GM19372 (cell line): ENCODE data around the gene PTGDR2.

ENCODE experiments used
- ATAC-seq: cut with Tn5 transposase; IDR thresholded peaks from one replicate; pipeline ENCODE4 v1.9.1; 2021; ENCODE audit warnings: mild to moderate bottlenecking, low read depth, moderate library complexity; ENCODE audit not compliant: unreplicated experiment

Gene PTGDR2

DNA sequence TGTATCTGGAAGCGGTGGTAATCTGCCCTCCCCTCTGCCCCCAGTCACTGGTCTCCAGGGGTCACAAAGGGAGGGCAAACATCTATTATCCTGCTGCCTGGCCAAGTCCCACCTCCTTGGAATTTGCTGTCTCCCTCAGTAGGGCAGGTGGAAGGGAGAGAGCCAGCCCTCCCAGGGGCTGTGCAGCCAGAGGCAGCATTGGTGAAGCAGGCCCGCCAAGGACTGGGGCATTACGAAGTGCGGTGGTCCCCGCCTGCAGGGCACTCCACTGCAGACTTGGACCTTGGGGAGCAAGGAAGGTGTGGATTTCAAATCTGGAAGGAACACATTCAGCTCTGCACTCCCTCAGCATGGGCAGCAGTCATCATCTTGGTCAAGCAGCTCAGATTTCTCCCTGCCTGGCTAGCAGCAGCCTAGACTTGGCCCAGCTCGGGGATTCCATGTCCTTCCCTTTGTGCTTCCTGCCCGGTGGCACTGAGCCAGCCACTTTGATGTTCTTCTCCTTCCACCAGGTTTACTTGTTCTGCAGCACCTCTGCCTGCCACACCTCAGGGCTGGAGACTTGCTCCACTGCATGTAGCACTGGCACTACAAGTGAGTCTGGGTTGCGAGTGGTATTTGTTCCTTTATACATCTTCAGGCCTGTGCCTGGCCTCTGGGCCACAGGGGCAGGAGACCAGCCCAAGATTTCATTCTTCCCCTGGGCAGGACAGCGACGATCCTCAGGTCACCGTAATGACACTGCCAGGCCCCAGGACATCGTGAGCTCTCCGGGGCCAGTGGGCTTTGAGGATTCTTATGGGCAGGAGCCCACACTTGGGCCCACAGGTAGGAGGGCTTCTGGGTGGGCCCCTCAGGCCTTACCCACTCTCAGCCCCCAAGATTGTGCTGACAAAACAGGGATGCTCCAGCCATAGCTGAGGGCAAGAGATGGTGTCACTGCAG lies 18.9 kb upstream of the PTGDR2 start:
- ATAC-seq, result no peak

DNA sequence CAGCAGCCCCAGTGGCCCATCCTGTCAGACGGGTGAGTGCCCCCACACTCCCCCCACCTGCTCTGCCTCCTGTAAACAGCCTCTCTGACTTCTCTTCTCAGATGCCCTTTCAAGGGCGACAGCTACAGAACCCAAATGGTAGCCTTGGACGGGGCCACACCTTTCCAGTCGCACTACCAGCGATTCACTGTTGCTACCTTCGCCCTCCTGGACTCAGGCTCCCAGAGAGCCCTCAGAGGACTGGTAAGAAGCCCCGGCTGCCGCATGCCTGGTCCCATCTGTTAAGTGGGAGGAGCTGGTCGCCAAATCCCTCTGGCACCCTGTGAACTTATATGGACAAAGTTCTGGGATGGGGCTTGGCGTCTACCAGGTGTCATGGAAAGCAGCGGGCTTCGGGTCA lies 17.8 kb upstream of the PTGDR2 start:
- ATAC-seq, result no peak

DNA sequence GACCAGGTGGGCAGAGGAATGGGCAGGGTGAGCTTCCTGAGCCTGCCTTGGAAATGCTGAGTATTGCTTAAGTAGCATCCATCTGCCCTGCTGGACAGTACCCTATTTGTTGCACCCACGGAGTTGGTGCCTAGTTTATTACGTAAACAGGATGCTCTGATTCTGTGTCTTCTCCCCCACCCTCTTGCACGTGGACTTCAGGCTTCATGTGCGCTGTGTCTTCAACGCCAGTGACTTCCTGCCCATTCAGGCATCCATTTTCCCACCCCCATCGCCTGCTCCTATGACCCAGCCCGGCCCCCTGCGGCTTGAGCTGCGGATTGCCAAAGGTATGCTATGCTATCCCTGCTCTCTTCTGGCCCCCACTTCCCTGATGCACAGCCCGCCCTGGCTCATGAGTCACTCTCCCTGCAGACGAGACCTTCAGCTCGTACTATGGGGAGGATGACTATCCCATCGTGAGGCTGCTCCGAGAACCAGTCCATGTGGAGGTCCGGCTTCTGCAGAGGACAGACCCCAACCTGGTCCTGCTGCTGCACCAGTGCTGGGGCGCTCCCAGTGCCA lies 17.3 kb upstream of the PTGDR2 start:
- no peak for ATAC-seq

DNA sequence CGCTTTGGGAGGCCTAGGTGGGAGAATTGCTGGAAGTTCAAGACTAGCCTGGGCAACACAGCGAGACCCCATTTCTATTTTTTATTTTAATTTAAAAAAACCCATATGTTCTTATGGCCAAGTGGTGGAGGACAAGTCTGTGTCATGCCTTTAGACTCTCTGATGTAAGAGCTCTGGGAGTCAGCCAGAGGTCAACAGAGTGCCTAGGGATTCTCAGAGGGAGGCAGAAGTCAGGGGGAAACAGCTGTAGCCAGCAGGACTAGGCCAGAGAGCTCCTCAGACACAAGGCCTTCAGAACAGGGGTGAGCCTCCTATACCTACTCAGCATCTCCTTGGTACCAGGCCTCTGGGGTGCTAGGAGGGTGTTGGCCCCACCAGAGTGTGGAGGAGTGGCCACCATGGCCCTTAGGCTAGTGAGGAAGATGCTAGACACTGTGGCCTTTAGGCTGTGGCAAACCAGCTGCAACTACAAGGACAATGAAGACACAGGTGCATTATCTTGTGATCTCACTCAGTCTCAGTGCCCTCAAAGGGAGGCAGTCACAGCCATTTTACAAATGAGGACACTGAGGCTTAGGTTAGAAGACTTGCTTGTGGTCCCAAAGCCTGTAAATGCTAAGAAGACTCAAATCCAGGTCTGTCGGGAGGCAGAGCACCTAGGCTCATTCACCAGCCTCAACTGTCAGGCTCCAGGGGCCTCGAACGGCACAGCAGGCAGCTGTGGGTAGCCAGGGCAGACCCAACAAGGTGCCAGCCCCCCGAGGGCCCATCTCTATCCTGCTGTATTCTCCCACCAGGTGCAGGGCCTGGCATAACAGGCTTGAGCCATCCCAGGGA lies 16.6 kb upstream of the PTGDR2 start:
- no peak for ATAC-seq

DNA sequence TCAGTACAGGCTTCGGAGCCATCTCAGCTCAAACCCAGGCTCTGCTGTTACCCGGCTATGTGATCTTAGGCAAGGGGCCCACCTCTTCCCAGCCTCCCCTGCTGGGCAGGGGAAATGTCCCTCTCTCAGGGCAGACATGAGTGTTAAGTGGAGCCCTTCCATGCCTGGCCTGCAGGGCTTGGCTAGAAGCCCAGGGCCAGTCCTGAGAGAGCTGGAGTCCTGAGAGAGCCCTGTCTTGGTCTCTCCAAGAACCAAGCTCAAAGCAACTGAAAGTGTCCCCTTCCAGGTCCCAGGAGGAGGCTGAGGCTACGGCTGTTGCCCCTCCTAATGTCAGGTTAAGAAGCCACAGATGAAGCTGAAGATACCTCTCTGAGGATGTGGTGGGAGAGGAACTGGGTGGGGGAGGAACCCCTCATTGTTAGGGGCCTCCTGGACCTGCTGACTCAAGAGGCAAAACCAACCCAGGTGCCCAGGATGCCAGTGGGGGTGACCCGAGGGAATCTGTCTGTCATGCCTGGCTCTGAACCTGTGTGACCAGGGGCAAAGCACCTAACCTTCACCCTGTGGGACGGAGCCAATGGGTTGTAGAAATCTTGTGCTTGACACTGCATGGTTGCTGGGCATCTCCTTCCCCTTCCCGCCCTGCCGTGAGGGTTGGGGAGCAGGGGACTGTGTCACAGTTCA lies 15.8 kb upstream of the PTGDR2 start:
- ATAC-seq, result no peak

DNA sequence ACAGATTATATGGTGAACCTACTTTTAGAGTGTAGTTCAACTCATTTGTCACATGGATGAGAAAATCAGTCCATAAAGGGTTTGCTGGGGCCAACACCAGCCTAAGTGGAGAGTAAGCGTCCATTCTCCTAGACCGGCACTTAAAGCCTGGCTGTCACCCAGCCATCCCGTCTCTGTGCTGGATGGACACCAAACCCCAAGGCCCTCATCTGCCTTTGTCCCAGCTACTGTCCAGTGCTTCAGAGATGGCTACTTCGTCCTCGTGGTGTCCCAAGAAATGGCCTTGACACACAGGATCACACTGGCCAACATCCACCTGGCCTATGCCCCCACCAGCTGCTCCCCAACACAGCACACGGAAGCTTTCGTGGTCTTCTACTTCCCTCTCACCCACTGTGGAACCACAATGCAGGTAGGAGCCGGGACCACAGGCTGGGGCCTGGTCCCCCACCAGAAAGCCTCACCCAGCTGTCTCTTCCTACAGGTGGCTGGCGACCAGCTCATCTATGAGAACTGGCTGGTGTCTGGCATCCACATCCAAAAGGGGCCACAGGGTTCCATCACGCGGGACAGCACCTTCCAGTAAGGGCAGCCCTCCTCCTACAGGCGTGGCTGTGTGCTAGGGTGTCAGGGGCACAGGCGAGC lies 15.1 kb upstream of the PTGDR2 start:
- no peak for ATAC-seq

DNA sequence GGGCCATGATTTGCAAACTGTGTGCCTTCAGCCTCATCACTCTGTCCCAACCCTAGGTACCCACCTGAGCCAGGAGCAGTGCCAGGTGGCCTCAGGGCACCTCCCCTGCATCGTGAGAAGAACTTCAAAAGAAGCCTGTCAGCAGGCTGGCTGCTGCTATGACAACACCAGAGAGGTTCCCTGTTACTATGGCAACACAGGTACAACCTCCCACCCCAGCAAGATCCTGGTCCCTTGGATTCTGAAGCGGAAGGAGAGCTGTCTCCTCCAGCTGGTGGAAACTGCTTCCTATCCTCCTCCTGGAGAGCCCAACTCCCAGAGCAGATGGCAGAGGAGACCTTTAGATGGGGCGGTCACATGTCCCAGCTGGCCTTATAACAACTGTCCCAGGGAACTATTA lies 14.5 kb upstream of the PTGDR2 start:
- ATAC-seq, result no peak

DNA sequence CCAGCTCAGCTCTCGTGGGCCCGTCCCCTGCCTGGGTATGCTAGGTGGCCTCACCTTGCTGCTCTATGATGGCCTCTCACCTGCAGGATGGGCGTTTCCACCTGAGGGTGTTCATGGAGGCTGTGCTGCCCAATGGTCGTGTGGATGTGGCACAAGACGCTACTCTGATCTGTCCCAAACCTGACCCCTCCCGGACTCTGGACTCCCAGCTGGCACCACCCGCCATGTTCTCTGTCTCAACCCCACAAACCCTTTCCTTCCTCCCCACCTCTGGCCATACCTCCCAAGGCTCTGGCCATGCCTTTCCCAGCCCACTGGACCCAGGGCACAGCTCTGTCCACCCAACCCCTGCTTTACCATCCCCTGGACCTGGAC lies 13.7 kb upstream of the PTGDR2 start:
- no peak for ATAC-seq

DNA sequence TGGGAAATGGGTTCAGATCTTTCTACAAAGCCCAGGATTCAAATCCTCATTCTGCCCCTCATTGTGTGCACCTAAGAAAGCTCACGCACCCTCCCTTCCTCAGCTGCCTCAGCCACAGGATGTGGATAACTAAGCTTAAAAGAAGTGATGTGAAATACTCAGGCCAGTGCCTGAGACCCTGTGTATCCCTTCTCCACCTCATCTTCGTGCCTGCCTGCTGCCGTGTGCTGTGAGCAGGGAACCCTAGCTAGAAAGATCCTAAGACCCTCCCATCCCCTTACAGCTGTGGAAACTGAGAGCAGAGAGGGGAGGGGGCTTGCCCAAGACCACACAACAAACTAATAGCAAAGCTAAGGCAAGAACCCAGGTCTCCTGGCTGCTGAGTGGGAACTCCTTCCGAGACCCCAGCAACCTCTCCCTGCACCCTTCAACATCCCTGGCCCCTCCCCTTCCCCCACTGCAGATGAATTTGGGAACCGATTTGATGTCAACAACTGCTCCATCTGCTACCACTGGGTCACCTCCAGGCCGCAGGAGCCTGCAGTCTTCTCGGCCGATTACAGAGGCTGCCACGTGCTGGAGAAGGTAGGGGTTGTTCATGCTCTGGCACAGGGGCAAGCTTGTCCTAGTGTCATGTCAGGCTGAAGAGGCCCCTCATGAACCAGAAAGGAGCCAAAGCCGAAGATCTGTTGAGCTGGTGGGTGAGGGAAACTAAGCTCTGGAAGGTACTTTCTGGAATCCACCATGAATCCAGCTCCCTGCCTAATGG lies 13.1 kb upstream of the PTGDR2 start:
- ATAC-seq, result no peak

DNA sequence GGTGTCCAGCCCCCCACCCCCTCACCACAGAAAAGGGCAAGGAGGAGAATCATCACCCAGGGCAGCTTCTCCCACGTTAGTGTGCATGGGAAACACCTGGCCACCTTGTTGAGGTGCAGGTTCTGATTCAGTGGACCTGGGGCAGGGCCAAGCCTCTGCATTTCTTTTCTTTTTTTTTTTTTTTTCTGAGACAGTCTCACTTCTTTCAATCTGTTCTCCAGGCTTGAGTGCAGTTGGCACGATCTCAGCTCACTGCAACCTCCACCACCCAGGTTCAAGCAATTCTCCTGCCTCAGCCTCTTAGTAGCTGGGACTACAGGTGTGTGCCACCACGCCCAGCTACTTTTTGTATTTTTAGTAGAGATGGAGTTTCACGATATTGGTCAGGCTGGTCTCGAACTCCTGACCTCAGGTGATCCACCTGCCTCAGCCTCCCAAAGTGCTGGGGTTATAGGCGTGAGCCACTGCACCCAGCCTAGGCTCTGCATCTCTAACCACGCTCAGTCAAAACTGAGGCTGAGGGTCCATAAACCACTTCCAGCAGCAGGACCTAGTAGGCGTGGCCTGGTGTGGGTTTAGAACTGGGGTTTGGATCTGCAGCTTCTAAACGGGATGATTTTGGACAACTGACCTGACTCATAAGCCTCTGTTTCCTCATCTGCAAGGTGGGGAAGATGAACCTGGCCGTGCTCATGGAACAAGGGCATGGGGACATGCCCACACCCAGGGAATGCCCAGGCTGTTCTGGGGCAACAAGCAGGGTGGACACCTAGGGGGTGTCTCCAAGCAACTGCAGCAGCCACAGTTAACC lies 12.3 kb upstream of the PTGDR2 start:
- ATAC-seq, result no peak

DNA sequence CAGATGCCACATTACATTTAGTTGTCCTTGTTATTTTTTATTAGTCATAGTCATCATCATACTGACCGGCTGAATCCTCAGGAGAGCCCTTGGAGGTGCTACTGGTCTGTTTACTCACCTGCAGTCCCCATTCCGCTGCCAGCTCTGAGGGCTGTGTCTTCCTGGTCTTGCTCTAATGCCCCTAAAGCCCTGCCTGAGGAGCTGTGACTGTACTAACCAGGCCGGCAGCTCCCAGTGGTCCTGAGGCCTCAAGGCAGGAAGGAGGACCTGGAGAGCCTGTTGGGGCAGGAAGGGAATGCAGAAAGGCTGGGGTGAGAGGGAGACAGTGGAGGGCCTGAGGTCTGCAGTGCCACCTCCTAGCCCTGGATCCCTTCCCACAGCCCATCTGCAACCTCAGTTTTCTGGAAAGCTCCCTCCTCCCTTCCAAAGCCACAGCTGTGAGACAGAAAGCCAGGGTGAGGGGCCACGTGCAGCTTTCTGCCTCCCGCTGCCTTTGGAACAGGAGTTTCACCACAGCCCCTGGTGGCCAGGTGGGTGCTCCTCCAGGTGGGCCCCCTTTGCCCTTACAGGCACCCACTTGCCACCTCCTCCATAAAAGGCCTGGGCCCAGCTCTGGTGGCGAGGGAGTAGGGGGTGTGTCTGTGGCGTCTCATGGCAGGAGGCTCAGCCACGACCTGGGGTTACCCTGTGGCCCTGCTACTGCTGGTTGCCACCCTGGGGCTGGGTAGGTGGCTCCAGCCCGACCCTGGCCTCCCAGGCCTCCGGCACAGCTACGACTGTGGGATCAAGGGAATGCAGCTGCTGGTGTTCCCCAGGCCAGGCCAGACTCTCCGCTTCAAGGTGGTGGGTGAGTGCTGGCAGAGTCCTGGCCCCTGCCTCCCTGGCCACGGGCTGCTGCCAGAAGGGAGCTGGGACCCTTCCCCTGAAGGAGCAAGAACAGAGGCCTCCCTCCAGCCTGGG lies 11.4 kb upstream of the PTGDR2 start, which contains the start of gene ZP1:
ZP1 (plus strand) TSS at position 632 of the 960 bp plus-strand sequence; CDS start at position 652, 20 bp downstream.
- no peak for ATAC-seq

DNA sequence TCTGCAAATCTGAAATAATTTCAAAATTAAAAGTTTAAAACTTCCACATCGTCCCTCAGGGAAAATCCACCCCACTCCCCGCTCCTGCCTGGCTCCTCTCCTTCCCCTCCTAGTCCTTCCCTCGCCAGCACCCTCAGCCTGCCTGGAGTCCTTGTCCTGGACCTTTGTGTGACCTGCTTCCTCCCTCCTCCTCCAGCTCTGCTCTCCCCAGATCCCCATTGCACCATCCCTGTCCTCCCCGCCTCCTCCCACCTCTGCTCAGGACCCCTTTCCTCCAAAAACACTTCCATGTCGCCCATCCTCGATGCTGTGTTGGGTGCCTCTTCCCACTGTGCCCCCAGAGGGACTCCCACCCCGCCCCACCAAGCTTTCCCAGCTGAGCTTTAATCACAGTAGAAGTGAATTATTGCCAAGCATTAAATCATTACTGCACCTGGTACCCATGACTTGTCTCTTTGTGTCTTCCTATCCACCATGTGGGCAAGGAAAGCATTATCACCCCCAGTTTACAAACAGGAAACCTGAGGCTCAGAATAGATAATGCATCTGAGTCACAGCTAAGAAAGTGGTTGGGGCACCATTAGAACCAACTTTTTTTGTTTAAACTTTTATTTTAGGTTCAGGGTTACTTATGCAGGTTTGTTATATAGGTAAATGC lies 9.2 kb upstream of the PTGDR2 start:
- ATAC-seq, result no peak

DNA sequence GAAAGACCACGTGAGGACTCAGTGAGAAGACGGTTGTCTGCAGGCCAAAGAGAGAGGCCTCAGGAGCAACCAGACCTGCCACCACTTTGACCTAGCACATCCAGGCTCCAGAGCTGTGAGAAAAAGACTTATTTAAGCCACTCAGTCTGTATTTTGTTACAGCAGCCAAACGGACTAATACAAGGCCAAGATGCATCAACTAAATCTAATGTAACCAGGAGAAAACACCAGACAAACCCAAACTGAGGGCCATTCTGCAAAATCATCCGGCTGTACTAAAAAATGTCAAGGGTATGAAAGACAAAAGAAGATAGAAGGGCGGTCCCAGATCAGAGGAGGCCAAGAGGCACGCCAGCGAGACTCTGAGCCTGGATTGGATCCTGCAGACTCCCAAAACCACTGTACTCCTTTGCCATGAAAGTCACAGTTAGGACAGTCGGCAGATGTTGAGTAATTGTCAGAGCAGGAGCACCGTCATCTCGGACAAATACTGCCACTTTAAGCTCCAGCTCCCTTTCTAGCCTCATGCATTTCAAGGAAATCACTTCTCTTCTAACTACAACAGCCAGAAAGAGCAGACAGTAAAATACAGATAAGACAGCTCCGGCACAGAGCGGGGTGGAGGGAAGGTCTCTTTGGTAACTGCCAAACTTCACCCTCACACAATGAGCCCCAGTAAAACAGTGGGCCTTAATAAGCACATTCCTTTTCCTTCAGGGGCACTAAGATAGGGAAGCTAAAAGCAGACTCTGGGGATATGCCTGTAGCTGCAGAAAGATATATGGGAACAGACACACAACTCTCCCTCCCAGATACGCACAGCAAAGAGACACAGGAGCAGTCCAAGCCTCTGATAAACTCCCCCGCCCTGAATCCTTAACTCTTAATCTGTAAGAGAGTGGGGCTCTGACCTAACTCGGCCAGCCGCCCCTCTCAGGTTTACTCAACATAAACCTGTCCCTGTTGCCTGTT lies 8.1 kb upstream of the PTGDR2 start:
- ATAC-seq, result no peak

DNA sequence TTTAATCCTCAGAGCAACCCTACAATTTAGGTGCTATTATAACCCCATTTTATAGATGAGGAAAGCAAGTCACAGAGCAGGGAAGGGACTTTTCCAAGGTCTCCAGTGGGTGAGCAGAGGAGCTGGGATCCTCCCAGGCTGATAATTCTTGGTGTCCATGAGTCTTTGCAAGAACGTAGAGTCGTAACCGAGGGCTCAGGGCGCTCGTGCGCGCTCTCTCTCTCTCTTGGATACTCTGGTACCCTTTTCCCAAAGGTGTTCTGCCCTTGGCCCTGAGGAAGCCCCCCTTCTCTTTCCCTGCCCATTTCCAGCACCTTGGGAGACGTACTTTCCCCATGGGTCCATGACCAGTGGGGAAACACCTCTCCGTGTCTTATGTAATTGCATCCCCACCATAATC lies 6.4 kb upstream of the PTGDR2 start:
- no peak for ATAC-seq

DNA sequence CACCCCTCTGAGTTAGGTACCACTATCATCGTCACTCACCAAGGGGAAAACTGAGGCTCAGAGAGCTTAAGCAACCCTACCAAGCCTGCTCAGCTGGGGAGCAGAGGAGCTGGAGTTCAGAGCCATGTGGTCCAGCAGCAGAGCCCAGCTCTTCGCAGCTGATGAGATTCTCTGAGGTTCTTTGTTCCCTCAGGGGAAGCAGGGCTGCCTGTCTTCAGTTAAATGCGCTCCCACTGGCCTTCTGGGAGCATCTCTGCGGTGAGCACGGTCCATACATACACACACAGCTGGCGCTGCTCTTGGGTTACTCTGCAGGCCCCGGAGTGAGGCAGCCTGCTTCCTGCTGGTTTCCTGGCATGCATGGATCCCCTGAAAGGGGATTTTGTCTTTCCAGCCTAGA lies 5.2 kb upstream of the PTGDR2 start:
- ATAC-seq, result no peak
